A549 treated with Hydrocortisone at 1 μM for 4 hours (cell line): ENCODE results near the gene TMEM139. TPM values are rescaled to one million over a fixed set of nuclear protein-coding genes. Genes with fewer than 3 reads are reported as not detected.

Experiments used
- total RNA-seq: library from RNA; stranded (reverse); fragments of 200-300 nt; extraction: Qiagen RNA extraction; gene quantifications from 5 replicates; pipeline ENCODE4 v1.2.3, GENCODE V29; 2022

TMEM139 gene
- 0.53 to 1.5 TPM (median 0.68 TPM) in 5 replicates for total RNA-seq

DNA sequence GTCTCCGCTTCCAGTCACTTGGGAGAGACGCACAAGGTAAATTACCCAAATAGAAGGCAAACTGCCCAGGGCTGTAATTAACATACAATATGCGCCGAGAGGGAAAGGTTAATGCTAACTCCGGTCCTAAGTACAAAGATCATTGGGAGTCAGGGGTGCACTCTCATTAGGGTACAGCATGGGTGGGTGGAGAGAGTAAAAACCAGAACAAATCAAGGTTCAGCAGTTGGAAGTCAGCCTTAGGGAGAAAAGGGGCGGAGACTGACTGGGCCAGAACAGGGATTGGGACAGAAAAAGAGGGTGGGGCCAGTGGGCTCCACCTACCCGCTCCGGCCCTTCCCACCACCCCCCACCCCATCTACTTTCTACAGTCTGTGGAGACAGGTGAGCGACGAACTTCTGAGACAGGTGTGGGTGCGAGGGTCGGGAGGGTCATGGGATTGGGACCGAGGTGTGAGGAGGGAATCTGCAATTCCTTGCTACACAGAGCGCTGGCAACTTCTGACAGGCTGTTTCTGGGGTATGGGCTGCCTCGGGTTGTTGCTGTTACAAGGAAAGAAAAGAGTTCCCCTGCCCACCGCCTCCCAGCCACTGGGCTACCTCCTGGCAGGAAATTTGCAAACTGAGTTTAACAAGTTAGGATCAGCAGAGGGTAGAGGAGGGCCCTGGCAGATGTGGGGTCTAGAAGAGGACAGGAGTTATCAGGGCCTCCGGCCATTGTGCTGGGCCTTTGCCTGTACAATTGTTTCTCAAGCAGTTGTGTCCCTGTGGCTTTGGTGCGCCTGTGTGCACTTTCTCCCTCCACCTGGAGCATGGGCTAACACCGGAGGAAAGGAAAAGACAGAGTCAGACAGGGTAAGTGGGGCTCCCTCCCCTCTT is at the start of gene TMEM139:
TSS of gene TMEM139 (plus strand) at position 368 of the 879 bp plus-strand sequence. CDS start 1,000 bp downstream, outside the sequence.

DNA sequence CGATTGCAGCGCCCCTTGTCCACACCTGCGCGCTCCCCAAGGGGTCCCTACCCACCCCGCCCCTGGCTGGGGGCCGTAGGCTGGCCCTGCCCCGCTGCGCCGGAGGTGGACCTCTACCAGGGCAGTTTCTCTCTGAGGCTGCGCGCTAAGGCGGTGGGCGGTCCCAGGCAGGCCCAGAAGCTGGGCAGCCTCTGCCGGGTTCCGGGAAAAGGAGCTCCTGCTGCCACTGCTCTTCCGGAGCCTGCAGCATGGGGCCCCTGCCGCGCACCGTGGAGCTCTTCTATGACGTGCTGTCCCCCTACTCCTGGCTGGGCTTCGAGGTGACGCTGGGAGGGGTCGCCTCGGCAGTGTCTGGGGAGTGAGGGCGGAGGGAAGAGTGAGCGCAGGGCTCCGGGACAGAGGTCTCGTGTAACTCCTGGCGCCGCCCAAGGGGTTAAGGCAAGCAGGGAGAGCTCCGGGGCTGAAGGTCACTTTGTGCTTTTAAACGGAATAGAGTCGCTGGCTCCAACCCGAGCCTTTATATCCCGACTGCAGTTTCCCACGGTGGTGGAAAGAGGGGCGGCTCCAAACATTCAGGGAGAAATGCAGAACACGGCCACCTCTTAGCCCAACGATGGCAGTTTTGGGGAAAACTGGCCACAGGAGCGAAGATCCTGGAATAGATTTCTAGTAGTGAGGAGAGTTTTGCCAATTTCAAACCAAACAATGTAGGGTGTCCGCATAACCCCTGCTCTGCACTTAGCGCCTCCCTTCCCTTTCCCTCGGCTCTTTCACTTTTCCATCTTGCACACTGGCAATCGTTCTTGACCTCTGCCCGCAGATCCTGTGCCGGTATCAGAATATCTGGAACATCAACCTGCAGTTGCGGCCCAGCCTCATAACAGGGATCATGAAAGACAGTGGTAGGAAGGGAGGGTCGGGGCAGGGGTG is 21.2 kb upstream of the TMEM139 start, which contains the start of gene GSTK1:
TSS of gene GSTK1 (plus strand) at position 176 of the 930 bp plus-strand sequence. CDS start at position 249, 73 bp downstream.

DNA sequence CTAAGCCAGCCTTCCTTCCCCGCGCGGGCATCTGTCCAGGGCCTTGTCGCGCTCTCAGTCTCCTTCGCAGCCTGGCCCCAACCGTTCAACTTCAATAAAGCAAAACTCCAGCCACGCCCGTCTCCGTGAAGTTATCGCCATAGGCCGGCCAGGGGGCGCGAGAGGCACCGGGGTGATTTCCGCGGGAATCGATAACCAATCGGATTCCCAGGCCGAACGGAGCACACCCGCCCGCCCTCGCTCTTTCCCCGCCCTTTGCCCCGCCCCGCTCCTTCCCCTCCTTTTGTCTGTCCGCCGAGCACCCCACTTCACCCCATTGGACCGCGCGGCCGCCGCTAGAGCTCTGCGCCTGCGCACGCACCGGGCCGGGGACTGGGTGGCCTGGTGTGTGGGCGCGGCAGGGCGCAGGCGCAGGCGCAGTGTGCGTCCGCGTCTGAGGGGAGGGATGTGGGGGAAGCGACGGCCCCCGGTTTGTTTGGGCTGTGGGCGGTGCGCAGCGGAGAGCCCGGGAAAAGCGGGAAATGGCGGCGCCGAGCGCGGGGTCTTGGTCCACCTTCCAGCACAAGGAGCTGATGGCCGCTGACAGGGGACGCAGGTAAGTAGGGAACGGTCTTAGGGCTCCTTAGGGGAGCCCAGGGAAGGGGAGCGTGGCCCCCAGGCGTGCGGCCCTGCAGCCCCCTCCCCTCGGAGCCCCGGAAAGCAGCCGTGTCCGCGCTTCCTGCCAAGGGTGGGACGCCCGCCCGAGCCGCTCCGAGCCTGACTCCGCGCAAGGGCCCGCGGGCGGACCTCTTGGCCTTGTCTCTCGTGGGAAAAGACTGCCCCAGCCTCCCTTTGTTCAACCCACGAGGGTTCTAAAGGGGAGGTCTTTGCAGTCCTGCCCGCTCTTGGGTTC is 3.4 kb downstream of the TMEM139 start, which contains the start of gene CASP2:
TSS of gene CASP2 (plus strand) at position 417 of the 892 bp plus-strand sequence. CDS start at position 522, 105 bp downstream.

DNA sequence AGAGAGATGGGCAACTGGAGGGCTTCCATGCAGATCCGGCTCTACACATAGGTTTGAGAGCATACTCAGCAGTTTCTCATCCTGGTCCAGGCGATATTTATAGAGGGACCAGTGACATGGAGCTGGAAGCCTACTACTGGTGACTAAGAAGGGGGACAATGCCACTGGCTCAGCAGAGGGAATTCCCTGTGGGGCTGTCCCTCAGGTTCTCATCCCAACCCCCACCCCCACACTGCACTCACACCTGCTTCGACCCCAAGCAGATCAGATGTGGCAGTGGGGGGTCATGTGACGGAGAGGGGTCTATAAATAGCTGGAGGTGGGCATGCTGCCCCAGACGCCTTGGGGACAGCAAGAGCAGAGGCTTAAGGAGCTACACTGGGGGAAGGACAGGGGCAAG is 31.0 kb downstream of the TMEM139 start, which contains the start of gene CLCN1:
TSS of gene CLCN1 (plus strand) at position 336 of the 400 bp plus-strand sequence. CDS start 102 bp downstream, outside the sequence.

Other genes starting within 250 kb of the TMEM139 start
- gene OR6V1, start 232.6 kb upstream of the TMEM139 start, total RNA-seq: not detected in 5 replicates
- 0.35 to 0.64 TPM in 2 of 5 replicates, not detected in the others for gene PIP, start 152.9 kb upstream of the TMEM139 start, total RNA-seq
- not detected in 5 replicates for gene TAS2R39, start 101.5 kb upstream of the TMEM139 start, total RNA-seq
- not detected in 5 replicates for gene TAS2R40, start 62.9 kb upstream of the TMEM139 start, total RNA-seq
- gene GSTK1, start 21.5 kb upstream of the TMEM139 start, total RNA-seq: 104 to 122 TPM (median 116 TPM) in 5 replicates
- gene CASP2, start 3.4 kb downstream of the TMEM139 start, total RNA-seq: 17.6 to 24.3 TPM (median 19.4 TPM) in 5 replicates
- gene CLCN1, start 31.2 kb downstream of the TMEM139 start, total RNA-seq: 0.03 to 0.07 TPM (median 0.03 TPM) in 3 of 5 replicates, not detected in the others
- gene FAM131B, start 77.8 kb downstream of the TMEM139 start, total RNA-seq: 0.23 to 0.50 TPM (median 0.39 TPM) in 5 replicates
- 165 to 204 TPM (median 185 TPM) in 5 replicates for gene ZYX, start 96.4 kb downstream of the TMEM139 start, total RNA-seq
- gene EPHA1, start 123.9 kb downstream of the TMEM139 start, total RNA-seq: 0.02 to 0.21 TPM (median 0.10 TPM) in 4 of 5 replicates, not detected in the other
- gene TAS2R60, start 158.5 kb downstream of the TMEM139 start, total RNA-seq: not detected in 5 replicates
- not detected in 5 replicates for gene TAS2R41, start 192.9 kb downstream of the TMEM139 start, total RNA-seq